Measurements from ENCODE around the gene LRRC14B.
"Not testable (repeated sequence)": the region's sequence is repeated elsewhere in the genome, so short reads cannot be mapped to it uniquely, and the experiment has no call there.

LRRC14B gene

DNA sequence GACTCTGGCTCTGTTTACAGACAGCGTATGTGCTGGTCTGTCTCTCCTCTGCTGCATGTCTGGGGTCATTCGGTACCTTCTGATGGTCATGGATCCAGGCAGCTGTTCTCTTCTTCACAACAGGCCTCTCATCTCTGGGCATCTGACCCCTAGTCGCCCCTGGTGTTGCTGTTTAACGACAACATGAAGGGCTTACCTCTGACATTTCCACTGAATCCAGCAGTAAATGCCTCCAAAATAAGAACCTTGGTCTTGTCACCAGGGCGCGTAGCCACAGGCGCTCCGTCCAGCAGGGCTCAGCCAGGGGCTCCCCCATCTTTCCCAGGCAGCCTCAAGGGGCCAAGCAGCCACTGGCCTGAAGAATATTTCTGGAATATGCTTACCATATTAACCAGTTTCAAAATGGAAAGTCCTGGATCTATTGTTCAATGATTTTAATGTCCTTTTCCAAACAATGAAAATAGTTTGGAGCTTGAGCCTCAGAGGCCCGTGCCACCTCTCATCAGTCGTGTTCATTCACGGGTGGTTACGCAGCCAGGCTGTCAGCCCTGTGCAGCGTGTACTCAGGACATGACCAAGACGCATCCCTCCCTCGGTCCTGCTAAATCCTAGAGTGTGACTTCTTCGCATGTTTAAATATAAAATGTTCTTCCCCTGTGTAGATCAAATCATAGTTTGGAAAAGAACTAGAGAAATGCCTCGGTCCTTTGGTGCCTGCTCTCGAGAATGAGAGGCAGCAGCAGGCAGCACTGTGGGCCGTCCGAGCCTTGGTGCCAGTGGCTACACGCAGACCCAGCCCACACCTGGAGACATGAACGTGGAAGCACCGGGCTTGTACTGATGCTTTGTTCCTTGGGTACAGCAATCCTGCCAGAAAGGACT, 30.1 kb upstream of the LRRC14B start:
- DNase-seq: no peak

DNA sequence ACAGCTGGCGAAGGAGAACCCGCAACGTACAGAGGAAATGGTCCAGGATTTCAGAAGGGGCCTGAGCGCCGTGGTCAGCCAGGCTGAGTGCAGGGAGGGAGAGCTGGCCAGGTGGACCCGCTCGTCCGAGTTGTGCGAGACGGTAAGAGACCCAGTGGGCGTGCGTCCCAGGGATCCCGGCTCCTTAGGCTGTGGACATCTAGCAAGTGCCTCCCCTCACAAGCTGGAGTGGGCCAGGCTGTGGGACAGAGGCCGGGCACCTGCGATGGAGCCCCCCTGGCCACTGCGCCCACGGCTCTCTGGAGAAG, 29.5 kb upstream of the LRRC14B start:
- no peak for DNase-seq

DNA sequence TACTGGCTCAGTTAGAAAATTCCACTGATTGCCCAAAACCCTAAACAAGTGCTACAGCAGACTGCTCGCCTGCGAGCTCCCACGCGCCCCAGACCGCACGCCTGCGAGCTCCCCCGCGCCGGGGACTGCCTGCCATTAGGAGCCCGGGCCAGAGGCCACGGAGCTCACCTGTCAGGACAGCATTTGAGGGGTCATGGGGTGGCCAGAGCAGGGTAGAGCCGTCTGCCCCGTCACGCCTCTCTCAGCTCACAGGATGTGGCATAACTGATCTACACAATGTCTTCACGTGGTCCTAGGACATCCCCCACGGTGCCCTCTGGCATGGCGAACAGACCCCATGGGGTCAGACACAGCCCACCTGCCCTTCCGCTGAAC, 29.1 kb upstream of the LRRC14B start:
- DNase-seq: no peak

DNA sequence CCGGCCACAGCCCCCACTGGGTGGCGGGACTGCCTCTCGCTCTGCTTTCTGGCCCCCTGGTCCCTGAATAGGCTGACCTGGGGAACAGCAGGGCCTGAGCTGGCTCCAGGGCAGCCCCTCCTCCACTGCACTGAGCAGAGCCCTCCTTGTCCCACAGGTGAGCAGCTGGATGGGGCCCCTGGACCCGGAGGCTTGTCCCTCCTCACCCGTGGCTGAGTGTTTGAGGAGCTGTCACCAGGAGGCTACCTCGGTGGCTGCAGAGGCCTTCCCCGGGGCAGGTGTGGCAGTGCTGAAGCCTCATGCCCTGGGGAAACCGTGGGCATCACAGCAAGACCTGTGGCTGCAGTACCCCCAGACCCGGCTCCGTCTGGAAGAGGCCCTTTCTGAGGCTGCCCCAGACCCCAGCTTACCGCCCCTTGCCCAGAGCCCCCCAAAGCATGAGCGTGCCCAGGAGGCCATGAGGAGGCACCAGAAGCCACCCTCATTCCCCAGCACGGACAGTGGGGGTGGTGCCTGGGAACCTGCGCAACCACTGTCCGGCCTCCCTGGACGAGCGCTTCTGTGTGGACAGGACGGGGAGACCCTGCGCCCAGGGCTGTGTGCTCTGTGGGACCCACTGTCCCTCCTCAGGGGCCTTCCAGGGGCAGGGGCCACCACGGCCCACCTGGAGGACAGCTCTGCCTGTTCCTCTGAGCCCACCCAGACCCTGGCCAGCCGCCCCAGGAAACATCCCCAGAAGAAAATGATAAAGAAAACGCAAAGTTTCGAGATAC, 28.5 kb upstream of the LRRC14B start:
- DNase-seq: no peak

DNA sequence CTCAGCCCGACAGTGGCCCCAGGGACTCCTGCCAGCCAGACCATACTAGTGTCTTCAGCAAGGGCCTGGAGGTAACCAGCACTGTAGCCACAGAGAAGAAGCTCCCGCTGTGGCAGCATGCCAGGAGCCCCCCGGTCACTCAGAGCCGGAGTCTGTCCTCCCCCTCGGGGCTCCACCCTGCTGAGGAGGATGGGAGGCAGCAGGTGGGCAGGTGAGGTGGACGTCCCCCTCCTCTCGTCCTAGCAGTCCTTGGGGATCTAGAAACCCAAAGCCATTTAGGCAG, 28.0 kb upstream of the LRRC14B start:
- no peak for DNase-seq

DNA sequence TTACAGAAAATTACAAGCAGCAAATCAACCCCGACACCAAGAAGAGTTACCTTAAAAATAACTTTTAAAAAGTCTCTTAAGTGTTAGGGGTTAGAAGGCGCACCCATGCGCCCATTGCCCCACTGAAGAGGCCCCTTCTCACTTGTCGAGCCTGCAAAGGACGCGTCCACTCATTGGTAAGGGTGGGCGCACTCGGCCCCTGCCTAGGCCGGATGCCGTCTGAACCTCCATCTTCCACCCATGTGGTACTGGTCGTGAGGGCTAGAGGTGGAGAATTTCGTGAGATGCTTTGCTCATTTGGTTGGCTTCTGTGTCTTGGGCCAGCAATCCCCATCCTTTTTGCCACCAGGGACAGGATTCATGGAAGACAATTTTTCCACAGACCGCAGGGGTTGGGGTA, 27.5 kb upstream of the LRRC14B start:
- DNase-seq: no peak

DNA sequence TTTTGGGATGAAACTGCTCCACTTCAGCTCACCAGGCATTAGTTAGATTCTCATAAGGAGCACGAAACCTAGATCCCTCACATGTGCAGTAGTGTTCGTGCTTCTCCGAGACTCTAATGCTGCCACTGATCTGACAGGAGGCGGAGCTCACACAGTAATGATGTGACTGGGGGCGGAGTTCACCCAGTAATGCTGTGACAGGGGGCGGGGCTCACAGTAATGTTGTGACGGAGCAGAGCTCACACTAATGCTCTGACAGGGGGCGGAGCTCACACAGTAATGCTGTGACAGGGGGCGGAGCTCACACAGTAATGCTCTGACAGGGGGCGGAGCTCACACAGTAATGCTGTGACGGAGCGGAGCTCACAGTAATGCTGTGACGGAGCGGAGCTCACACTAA, 27.1 kb upstream of the LRRC14B start:
- DNase-seq: no peak

DNA sequence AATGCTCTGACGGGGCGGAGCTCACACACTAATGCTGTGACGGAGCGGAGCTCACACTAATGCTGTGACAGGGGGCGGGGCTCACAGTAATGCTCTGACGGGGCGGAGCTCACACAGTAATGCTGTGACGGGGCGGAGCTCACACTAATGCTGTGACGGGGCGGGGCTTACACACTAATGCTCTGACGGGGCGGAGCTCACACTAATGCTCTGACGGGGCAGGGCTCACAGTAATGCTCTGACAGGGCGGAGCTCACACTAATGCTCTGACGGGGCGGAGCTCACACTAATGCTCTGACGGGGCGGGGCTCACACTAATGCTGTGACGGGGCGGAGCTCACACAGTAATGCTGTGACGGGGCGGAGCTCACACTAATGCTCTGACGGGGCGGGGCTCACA, 26.5 kb upstream of the LRRC14B start:
- DNase-seq: not testable (repeated sequence)

DNA sequence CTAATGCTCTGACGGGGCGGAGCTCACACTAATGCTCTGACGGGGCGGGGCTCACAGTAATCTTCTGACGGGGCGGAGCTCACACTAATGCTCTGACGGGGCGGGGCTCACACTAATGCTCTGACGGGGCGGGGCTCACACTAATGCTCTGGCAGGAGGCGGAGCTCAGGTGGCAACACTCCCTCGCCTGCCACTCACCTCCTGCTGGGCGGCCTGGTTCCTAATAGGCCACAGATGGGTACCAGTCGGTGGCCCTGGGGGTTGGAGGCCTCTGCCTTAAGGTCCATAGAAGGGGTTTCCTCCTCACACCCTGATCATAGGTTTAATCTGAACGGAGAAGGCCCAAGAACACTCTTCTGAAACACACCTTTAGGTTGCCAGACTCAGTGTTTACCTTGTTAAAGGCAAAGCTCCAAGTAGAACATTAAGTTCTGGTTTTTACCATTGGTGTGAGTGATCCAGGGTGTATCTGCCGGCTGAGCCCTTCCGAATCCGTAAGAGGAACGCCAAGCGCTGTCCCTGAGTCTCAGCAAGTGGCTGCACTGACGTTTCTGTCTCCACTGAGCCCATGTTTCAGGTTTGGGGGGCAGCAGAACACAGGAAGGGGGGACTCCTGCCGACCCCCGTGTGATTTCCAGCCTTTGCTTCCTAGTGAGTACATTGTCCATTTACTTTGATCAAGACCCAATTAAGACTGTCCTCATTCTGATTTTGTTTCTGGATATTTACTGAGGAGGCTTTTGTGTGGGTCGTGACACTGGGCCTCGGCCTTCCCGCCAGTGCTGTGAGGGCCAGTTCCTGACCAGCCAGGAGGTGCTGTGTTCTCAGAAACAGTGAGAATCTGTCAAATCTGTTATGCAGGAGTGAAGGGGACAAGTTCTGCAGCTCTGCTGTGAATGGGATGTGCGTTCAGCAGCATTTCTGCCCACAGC, 24.6 kb upstream of the LRRC14B start:
- DNase-seq: no peak

DNA sequence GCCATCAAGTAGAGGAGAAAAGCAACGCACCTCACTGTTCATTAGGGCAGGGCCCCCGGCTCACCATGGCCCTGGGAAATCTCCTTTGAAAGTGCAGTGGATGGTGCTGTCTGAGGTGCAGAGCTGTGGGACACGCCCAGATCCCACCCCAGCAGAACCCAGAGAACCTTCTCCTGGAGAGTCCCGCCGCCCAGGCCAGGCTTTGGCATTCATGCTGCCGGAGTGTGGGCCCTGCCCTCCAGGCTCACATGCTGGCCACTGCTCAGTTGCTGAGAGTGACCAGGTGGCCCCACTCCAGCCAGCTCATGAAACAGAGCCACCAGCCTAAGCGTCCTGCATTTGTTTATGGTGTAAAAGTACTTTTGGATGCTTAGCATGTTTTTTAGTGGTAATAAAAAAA, 23.8 kb upstream of the LRRC14B start:
- DNase-seq: no peak

DNA sequence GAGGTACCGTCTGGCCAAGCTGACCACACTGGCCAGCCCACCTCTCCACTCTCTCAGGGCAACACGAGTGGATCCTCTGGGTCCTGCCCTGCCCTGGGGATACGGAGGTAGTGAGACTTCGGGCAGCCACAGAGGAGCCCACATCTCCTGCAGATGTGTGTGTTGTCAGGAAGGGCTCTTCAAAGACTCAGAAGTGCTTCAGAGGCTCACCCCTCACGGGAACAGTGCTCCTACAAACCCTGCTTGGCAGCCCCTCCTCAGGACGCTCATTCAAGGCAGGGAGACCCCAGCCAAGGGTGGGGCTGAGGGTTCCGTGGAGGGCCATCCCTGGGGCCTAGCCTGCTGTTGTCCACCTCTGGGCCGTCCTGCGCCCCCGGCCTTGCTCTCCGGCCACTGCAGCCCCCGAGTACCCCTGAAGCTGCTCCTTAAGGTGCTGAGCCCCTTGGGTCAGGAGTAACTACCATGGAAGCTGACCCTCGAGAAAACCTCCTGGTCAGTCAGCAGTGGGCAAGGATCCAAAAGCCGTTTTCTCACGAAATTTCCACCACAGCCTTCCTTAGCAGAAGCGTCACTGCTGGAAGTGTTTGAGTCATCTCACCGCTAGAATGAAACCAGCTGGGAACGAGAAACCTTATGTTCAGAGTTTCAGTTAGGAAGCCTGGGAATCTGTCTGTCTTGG, 23.2 kb upstream of the LRRC14B start:
- DNase-seq: no peak

DNA sequence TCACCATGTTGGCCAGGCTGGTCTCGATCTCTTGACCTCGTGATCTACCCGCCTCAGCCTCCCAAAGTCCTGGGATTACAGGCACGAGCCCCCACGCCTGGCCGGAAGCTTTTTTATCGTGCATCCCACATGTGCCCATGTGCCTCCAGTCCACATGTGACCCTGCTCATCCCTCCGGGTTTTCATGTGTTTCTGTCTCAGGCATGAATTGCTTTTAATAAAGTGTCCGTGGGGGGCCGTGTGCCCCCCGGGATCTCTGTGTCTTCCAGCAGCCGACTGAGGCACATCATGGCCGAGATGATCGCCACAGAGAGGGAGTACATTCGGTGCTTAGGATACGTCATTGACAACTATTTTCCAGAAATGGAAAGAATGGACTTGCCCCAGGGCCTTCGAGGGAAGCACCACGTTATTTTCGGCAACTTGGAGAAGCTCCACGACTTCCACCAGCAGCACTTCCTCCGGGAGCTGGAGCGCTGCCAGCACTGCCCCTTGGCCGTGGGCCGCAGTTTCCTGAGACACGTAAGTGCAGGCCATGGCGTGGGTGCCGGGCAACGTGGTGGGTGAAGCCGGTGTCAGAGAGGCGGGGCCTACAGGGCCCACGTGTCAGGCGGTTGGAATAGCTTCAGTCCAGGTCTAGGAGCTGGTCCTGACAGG, 22.1 kb upstream of the LRRC14B start:
- peak; percentile 35 to 74 (median 58) for DNase-seq

DNA sequence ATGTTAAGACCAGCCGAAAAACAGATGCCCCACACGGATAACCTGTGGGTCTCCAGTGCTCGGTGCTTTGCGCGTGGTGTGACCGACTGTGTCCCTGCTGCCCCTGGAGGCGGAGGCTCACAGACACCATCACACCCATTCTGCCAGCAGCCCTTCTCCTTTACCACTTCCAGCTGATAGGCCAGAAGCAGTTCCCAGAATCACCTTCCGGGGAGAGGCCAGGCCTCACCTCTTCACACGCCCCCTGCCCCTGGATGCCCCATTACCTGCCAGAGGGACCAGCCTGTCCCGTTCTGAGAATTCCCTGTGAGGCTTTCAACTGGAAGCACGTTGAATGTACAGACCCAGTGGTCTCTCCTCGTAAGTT, 21.6 kb upstream of the LRRC14B start:
- DNase-seq: no peak

DNA sequence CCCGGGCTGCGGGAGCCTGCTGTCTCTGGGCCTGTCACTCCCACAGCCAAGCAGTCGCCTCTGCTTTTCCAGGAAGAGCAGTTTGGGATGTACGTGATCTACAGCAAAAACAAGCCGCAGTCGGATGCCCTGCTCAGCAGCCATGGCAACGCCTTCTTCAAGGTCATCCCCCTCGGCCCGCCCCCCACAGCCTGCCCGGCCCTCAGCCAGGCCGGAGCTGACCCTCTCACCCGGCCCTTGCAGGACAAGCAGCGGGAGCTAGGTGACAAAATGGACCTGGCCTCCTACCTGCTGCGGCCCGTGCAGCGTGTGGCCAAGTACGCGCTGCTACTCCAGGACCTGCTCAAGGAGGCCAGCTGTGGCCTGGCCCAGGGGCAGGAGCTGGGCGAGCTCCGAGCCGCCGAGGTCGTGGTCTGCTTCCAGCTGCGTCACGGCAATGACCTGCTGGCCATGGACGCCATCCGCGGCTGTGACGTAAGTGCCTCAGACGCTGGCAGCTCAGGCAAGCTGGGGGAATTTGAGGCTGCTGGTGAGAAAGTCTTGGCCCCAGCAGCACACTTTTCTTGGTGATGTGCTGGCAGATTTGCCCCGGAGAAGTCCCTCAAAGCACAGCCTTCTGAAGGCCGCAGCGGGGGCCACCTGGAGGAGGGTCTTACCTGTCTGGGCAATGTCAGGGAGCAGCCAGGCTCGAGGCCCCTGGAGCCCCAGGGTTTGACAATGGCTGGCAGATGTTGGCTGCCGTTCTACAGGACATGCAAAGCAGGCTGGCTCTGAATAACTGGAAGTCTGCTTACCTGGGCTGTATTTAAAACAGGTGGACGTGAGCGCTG, 20.1 kb upstream of the LRRC14B start:
- DNase-seq: no peak

DNA sequence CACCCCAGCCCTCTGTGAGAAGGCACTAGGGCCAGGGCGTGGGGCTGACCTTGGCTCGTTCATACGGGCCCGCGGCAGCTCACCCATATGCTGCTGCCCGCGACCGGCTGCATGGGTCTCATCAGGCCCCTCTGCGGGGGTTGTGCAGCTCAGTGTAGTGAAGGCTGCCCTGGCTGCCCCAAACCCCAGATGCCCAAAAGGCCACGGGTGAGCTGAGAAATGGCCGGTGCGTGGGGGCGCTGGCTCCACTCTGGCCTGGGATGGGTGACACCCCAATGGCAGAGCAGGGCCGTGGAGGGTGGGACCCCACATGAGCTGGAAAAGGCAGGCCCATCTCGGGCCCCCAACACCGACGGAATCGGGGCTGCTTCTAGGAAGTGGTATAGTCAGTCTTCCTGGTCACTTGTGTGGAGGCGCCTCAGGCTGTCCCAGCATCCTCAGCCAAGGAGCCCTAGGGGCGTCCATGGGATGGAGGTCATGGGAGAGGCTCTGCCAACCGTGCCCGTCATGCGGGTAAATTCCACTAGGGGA, 19.4 kb upstream of the LRRC14B start:
- no peak for DNase-seq

DNA sequence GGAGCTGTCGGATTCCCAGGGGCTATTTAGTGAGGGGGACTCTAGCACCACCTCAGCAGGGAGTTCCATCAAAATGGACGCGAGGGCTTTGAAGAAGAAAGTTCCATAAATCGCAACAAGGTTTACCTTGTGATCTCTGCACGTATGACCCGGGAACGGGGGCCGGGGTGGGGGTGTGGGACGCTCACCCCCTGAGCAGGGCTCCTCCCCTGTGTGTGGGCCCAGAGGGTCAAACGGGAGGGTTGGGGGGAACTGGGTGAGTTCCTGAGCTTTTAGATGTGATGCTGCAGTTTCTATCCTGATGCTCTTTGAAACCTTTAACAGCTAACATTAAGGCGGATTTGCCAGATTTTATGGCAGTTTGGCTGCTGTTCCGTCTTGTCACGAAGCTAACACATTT, 18.9 kb upstream of the LRRC14B start:
- no peak for DNase-seq

DNA sequence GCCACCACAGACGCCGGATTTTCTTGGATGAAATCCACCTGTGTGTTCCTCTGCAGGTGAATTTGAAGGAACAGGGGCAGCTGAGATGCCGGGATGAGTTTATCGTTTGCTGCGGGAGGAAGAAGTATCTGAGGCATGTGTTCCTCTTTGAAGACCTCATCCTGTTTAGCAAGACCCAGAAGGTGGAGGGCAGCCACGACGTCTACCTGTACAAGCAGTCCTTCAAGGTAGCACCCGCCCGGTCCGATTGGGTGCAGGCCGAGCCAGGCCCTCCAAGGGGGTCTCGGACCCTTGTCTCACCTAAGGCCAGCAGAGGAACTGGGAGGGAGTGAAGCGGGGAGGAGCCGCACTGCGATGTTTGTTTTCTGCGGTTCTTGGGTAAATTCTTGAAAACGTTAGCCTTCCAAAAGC, 18.4 kb upstream of the LRRC14B start:
- DNase-seq: no peak

DNA sequence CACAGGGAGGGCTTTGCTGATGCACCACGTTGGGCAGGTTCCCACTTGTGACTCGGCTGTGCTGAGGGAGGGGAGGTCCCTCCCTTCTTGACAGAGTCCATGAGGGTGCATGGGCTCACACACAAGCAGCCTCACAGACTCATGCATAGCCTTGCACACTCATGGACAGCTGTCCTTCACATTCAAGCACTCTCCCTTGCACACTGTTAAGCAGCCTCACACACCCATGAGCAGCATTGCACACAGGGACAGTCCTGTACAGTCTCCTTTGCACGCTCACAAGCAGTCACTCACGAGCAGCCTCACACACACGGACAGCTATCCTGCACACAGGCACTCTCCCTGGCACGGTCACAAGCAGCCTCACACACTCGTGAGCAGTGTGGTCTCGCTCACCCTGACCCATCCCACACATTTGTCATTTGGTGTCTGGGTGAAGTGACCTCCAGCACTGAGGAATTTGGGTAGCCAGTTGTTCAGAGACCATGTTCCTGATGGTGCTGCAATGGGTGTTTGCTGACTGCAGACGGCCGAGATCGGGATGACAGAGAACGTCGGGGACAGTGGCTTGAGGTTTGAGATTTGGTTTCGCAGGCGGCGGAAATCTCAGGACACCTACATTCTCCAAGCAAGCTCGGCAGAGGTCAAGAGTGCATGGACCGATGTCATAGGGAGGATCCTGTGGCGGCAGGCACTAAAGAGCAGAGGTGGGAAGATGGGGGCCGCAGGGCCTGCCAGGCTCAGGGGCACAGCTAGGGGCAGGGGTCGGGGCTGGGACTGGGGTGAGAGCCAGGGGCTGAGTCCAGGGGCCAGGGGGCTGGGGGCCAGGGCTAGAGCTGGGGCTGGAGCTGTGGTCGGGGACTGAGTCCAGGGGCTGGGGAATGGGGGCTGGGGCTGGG, 17.7 kb upstream of the LRRC14B start:
- no peak for DNase-seq

DNA sequence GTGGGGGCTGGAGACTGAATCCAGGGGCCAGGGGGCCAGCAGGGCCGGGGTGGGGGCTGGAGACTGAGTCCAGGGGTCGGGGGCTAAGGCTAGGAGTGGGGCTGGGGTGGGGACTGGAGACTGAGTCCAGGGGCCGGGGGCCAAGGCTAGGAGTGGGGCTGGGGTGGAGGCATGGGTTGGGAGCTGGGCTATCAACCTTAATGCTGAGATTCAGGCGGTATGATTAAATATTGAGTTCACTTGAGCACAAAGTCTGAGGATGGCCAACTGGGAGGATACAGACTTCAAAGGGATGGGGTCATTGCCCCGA, 17.0 kb upstream of the LRRC14B start:
- no peak for DNase-seq

DNA sequence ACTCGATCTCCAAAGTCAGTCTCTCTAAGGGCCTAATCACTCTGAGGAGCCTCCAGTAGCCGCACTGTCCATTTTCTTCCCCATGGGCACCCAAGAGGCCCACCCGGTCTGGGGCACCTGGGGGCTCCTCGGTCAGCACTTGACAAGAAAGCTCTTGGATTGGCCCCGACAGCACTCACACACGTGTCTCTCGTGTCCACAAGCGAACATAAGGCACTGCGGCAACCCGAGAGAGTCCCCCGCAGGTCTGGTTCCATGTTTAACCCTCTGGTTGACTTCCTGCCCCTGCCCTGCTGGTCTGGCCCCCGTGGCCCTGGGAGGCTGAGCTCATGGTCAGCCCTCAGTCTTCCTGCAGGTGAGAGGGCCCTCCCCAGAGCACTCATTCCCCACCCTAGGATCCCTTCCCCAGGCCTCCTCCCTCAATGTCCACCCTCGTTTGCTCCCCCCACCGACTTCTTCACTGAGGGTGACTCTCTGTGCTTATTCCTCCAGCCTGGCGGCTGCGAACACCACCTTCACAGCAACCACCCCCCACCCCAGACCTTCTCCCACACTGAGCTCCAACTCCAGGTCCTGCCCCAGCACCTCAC, 16.3 kb upstream of the LRRC14B start:
- no peak for DNase-seq
